ENCODE measurements around the gene AHNAK2.
"Not testable (repeated sequence)": the region's sequence is repeated elsewhere in the genome, so short reads cannot be mapped to it uniquely, and the experiment has no call there.

Gene AHNAK2

GRCh38 chr14:104929268-104930230 is 48.6 kb downstream of the AHNAK2 start:
- DNase-seq (ENCODE audit: extremely low read depth in 1 of 2, low read depth in 1 of 2), result no peak

- no peak for DNase-seq (ENCODE audit: extremely low read depth in 1 of 2, low read depth in 1 of 2)
Observed at GRCh38 chr14:104928391-104929133, 49.6 kb downstream of the AHNAK2 start.

DNA sequence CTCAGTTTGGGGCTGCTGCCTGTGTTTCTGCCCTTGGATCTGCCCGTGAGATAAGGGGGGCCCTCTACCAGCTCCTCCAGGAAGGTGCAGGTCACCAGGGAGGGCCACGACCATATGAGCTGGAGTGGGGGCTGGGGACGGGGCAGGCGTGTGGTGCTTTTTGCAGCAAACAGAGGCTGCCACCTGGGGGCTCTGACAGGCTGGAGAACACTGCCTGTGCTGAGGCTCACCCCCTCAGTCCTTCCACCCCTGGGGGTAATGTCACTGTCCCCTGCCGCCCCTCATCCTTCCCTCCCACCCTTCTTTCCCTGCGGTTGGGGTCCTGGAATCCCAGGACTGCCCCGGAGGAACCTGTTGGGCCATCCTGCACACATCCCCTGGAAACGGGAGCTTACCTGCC is 50.3 kb downstream of the AHNAK2 start:
- no peak for DNase-seq (ENCODE audit: extremely low read depth in 1 of 2, low read depth in 1 of 2)

- no peak for DNase-seq (ENCODE audit: extremely low read depth in 1 of 2, low read depth in 1 of 2)
Observed at GRCh38 chr14:104927432-104927816, 50.8 kb downstream of the AHNAK2 start.

DNA sequence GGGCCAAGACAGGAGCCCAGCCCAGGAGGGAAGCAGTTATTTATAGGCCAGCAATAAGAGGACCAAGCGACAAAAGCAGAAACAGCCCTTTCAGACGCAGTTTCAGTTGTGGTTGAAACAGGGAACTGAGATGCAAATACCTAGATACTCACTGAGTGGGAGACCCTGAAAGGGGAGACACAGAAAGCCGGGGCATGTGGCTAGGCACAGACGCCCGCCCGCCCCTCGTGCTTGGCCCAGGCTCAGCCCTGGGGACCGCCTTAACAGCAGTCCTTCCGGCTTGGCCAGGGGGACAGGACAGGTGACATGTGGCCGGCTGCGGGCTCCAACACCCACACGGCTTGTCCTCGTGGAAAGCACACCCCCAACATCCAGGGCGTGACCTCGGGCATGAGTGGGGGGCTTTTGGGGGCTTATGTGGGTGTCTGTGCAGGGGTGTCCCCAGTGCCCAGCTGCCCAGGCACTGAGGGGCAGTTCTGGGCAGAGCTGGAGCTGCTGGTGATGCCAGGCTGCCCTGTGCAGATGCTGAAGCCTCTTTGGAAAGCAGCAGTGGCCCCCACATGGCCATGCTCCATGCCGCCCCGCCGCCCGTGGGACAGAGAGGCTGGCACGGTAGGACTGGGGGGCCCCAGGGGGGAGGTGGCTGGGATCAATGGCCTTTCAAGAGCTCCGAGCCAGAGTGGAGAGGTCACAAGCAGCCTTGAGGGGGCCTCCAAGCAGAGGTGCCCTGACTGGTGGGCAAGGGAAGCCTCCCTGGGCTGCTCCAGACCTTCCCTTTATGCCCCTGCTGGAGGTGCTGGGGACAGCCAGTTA is 51.3 kb downstream of the AHNAK2 start:
- DNase-seq (ENCODE audit: extremely low read depth in 1 of 2, low read depth in 1 of 2), result no peak

DNA sequence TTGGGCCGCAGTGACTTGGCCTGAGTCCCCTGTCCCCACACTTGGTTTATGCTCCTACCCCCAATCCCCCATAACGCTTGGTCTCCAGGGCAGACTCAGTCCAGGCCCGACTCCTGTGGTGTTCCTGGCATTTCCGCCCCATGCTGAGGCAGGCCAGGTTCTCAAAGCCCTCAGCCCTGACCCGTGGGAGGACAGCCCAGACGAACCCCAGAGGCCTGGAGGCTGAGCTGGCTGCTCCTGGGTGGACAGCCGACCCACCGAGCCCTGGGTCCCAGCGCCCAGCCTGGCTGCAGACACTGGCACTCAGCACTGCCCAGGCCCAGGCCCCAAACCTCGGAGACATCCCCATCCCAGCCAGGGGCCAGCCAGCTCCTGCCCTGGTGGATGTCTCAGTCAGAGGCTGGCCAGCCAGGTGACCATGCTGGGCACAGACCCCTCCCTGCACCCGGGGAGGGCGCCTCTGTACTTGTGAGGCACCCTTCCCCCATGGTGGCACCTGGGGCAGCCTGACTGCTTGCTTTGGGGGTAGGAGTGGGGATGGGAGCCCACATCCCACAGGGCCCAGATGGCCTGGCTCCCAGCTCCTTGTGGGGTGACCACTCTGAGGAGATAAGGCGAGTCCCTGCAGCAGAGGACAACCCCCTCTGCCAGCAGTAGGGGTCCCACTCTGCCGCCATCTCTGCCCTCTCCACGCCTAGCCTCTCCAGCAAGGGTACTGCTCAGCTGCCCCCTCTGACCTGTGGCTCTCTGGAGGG is 52.1 kb downstream of the AHNAK2 start:
- DNase-seq (ENCODE audit: extremely low read depth in 1 of 2, low read depth in 1 of 2), result no peak

DNA sequence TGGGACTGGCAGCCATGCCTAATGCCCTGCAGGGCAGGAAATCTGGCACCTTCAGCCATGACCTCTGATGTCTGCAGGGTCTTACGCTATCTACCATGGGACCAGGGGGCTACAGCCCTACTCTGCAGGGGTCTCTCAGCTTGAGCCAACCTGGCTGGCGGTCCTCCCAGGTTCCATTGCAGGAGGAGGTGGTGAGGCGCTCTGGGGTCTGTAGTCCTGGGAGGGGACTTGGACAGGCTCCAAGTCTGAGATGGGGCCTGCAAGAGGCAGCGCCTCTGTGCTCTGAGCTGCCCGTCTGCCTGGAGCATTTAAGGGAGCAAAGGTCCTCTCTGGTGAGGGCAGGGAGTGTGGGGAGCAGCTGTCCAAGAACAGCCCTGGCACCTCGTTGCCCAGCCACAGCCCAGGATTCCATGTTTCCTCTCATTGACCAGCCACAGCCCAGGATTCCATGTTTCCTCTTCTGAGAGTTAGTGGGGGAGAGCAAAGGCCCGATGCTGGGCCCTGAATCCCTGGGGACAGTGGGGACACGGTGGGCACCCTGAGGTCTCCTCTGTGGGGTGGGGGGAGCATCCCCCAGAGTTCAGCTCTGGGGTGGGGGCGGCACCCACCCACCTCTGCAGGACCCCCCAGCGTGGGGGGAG is 52.8 kb downstream of the AHNAK2 start:
- DNase-seq (ENCODE audit: extremely low read depth in 1 of 2, low read depth in 1 of 2), result no peak

DNA sequence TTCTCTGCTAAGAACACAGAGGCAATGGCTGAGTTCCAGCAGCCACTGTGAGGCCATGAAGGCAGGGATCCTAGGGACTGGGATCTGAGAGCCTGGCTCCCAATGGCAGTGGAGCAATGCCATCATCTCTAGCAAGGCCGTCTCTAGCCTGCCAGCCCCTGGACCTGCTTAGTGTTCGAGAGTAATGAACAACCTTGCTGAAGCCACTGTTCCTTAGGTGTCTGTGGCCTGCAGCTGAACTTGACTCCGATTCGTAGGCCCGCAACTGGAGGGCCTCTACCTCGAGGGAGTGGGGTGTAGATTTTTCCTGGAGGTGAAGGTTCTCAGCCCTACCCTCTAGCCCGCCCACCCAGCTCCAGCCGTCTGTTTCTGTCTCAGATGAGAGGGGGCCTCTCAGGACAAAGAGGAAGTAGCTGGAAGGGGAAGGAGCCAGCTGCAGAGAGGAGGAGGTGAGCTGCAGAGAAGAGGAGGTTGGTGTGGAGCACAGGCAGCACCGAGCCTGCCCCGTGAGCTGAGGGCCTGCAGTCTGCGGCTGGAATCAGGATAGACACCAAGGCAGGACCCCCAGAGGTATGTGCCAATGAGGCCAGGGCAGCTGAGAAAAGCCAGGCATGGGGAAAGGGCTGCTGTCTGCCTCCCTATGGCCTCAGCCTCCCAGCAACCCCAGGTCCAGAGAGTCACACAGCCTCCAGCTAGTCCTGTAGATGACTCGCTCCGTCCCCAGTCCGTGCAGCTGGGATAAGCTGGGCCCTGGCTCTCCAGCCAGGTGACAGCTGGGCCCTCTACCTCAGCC is 53.6 kb downstream of the AHNAK2 start, which contains the start of gene PLD4:
Gene PLD4, plus strand, starts transcription at position 459 of the 793 bp plus-strand sequence. CDS start 2,262 bp downstream, outside the sequence.
- no peak for DNase-seq (ENCODE audit: extremely low read depth in 1 of 2, low read depth in 1 of 2)

DNA sequence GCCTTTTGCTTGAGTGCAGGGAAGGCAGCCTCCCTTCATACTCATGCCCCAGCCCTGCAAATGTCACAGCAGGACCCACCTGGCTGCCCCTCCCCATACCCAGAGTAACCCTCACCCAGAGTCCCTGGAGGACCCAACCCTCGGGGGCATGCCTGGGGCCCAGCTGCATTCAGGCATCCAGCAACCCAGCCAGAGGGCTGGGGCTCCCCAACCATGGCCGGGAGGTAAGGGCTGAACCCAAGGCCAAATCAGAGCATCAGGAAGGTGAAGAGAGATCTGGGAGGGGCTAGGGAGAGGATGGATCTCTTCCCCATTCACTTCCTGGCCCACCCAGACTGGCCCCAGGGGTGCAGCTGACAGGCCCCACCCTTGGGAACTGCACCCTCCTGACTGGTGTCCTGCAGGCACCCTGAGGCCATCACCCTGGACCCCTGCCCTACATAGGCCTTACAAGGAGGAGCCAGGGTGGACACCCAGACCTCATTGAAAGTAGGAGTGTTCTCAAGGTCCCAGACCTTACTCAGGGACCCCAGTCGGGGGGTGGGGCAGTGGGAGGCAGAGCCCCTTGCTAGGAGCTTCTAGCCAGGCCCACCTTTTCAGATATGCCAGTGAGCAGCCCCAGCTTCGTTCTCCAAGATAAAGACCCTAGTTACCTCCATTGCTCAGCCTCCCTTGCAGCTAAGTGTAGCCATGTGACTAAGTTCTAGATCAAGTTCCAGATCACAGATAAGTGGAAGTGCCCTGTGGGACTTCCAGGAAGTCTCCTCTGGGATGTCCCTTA is 54.3 kb downstream of the AHNAK2 start:
- DNase-seq (ENCODE audit: extremely low read depth in 1 of 2, low read depth in 1 of 2), result no peak

DNA sequence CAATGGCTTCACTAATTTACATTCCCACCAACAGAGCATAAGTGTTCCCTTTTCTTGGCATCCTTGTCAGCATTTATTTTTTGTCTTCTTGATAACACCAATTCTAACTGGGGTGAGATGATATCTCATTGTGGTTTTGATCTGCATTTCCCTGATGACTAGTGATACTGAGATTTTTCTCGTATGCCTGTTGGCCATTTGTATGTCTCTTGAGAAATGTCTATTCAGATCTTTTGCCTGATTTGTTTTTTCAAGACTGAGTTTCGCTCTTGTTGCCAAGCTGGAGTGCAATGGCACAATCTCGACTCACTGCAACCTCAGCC is 58.2 kb downstream of the AHNAK2 start:
- DNase-seq (ENCODE audit: extremely low read depth in 1 of 2, low read depth in 1 of 2), result no peak

DNA sequence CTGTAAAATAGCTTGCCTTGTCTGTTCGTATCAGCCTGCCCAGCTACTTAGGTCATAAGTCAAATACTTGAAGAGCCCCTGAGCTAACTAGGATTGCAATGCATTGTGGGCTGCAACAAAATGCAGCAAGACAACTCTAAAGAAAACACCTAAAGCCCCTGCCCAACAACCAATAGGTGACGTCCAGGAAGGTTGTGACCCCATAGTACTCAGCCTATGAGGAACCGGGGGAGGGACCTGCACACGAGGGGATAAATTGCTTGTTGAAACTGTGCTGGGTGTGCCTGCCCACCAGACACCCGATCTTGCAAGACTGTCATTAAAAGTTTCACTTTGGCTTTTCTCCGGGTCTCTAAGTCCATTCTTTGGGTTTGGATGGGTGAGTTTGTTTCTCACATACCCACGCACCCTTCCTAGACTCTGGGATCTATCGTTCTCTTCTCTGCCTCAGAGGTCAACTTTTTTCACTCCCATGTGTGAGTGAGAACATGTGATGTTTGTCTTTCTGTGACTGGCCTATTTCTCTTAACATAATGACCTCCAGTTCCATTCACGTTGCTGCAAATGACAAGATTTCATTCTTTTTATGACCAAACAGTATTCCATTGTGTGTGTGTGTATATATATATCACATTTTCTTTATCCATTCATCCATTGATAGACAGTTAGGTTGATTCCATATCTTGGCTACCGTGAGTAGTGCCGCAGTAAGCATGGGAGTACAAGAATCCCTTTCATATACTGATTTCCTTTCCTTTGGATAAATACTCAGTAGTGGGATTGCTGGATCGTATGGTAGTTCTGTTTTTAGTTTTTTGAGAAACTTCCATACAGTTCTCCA is 58.8 kb downstream of the AHNAK2 start:
- DNase-seq (ENCODE audit: extremely low read depth in 1 of 2, low read depth in 1 of 2), result not testable (repeated sequence)

DNA sequence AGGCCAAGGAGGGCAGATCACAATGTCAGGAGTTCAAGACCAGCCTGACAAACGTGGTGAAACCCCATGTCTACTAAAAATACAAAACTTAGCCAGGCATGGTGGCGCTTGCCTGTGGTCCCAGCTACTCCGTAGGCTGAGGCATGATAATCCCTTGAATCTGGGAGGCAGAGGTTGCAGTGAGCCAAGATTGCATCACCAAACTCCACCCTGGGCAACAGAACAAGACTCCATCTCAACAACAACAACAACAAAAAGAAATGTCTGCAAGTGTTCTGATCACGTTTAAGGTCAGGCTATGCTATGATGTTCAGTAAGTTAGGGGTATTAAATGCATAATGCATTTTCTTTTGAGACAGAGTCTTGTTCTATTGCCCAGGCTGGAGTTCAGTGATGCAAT is 60.2 kb downstream of the AHNAK2 start:
- DNase-seq (ENCODE audit: extremely low read depth in 1 of 2, low read depth in 1 of 2), result no peak

DNA sequence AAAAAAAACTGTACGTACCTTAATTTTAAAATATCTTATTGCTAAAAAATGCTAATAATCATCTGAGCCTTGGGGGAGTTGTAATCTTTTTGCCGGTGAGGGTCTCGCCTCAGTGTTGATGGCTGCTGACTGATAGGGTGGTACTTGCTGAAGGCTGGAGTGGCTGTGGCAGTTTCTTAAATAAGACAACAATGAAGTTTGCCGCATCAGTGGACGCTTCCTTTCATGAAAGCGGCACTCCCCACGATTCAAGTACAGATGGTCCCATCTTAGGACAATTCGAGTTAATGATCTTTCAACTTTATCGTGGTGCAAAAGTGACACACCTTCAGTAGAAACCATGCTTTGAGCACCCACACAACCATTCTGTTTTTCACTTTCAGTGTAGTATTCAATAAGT is 61.1 kb downstream of the AHNAK2 start:
- DNase-seq (ENCODE audit: extremely low read depth in 1 of 2, low read depth in 1 of 2), result no peak

GRCh38 chr14:104913435-104913834 is 64.7 kb downstream of the AHNAK2 start:
- no peak for DNase-seq (ENCODE audit: extremely low read depth in 1 of 2, low read depth in 1 of 2)

DNA sequence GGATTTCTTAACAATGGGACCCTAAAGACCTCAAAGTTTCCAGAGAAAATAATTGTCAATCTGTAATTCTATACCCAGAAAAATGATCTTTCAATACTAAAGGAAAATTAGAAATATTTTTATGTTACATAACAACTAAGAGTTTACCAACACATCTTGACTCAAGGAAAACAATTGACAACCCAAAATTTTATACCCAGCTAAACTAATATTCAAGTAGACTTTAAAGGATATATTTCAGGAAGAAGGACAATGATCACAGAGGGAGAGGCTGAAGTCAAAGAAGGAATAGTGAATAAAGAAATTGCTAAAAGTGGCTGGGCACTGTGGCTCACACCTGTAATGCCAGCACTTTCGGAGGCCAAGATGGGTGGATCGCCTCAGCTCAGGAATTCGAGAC is 66.1 kb downstream of the AHNAK2 start:
- DNase-seq (ENCODE audit: extremely low read depth in 1 of 2, low read depth in 1 of 2), result no peak

DNA sequence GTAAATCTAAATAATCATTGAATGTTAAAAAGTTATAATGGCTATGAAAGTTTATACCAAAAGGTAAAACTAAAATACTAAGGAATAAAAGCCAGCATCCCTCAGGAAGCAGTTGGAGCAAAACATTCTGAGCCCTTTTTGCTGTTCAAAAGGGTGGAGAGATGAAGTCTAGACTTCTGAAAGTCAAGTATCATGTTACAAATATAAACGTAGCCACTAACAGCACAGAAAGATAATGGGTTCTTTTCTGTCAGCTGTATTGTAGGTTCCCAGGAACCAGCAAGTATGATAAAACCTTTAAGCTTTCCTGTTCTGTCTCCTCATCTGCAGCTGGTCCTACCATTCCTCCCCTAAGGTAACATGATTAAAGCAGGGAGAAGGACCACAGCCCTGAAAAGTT is 69.9 kb downstream of the AHNAK2 start:
- no peak for DNase-seq (ENCODE audit: extremely low read depth in 1 of 2, low read depth in 1 of 2)

DNA sequence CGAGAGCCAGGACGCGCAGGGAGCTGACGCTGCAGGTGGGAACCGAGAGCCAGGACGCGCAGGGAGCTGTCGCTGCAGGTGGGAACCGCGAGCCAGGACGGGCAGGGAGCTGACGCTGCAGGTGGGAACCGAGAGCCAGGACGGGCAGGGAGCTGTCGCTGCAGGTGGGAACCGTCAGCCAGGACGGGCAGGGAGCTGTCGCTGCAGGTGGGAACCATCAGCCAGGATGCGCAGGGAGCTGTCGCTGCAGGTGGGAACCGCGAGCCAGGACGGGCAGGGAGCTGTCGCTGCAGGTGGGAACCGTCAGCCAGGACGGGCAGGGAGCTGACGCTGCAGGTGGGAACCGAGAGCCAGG is 72.6 kb downstream of the AHNAK2 start:
- not testable (repeated sequence) for DNase-seq (ENCODE audit: extremely low read depth in 1 of 2, low read depth in 1 of 2)

Measured in stimulated activated CD8-positive, alpha-beta memory T cell treated with anti-CD3 and anti-CD28 coated beads, Interleukin-7, amount 100 ng/mL, for 48 hours (primary cell).